Keratinocyte (primary cell): Measurements from ENCODE around the gene TPRA1. TPM values are rescaled to one million over a fixed set of nuclear protein-coding genes. Genes with fewer than 3 reads are reported as not detected.

Experiments
- DNase-seq: peaks from one replicate; pipeline ENCODE4 v3.0.0-alpha.2; 2011; ENCODE audit warnings: low read depth, missing footprints, low spot score
- FAIRE-seq: peaks from 2 replicates; lab custom pipeline; 2011; peaks lifted over from hg19 to GRCh38; lab: Jason Lieb, UNC
- H2AFZ ChIP-seq: 2 replicates; pipeline ENCODE4 v1.6.0; 2012; ENCODE audit warnings: low read length, control low read depth, inconsistent platforms; ENCODE audit not compliant: control insufficient read depth
- H3K27ac ChIP-seq: 2 replicates; pipeline ENCODE4 v1.5.1; 2011; ENCODE audit warnings: low read length; ENCODE audit not compliant: control insufficient read depth, insufficient read depth
- H3K27me3 ChIP-seq: 3 replicates; pipeline ENCODE4 v1.6.0; 2011; ENCODE audit warnings: low read length; ENCODE audit not compliant: control insufficient read depth, insufficient read depth; ENCODE audit errors: extremely low read depth
- H3K36me3 ChIP-seq, 2 experiments: 2 replicates in 1 of 2; 3 replicates in 1 of 2; pipeline ENCODE4 v1.5.1; 2011; ENCODE audit warnings: low read length in 2 of 2, mild to moderate bottlenecking in 1 of 2; ENCODE audit not compliant: control insufficient read depth in 2 of 2, insufficient read depth in 2 of 2; ENCODE audit errors: extremely low read depth in 1 of 2
- H3K4me1 ChIP-seq: 3 replicates; pipeline ENCODE4 v1.5.1; 2011; ENCODE audit warnings: low read length; ENCODE audit not compliant: control insufficient read depth, insufficient read depth; ENCODE audit errors: extremely low read depth
- H3K4me2 ChIP-seq: 3 replicates; pipeline ENCODE4 v1.6.0; 2011; ENCODE audit warnings: low read depth, low read length; ENCODE audit not compliant: control insufficient read depth, insufficient read depth; ENCODE audit errors: extremely low read depth
- H3K4me3 ChIP-seq, 3 experiments: fragments of 200-600 bp in 1 of 3; sonication (generic) in 1 of 3; 2 replicates in 2 of 3; 3 replicates in 1 of 3; pipeline ENCODE4 v1.5.1; 2011 to 2016; ENCODE audit warnings: low read length in 3 of 3, mild to moderate bottlenecking in 3 of 3, control low read depth in 2 of 3, inconsistent platforms in 1 of 3, low read depth in 1 of 3, mixed read lengths in 1 of 3, mixed run types in 1 of 3, moderate library complexity in 1 of 3; ENCODE audit not compliant: control insufficient read depth in 2 of 3, insufficient read depth in 2 of 3; ENCODE audit errors: extremely low read depth in 1 of 3
- H3K79me2 ChIP-seq: 2 replicates; pipeline ENCODE4 v1.6.0; 2012; ENCODE audit warnings: low read length; ENCODE audit not compliant: control insufficient read depth, insufficient read depth
- H3K9ac ChIP-seq: 3 replicates; pipeline ENCODE4 v1.6.0; 2011; ENCODE audit warnings: low read length; ENCODE audit not compliant: control insufficient read depth, insufficient read depth; ENCODE audit errors: extremely low read depth
- H3K9me1 ChIP-seq: 3 replicates; pipeline ENCODE4 v1.6.0; 2011; ENCODE audit warnings: low read length; ENCODE audit not compliant: control insufficient read depth, insufficient read depth; ENCODE audit errors: extremely low read depth
- H3K9me3 ChIP-seq: 2 replicates; pipeline ENCODE4 v1.5.1; 2012; ENCODE audit warnings: low read depth, low read length; ENCODE audit not compliant: control insufficient read depth
- H4K20me1 ChIP-seq: 3 replicates; pipeline ENCODE4 v1.6.0; 2011; ENCODE audit warnings: low read length; ENCODE audit not compliant: control insufficient read depth, insufficient read depth; ENCODE audit errors: extremely low read depth
- EZH2 ChIP-seq: IDR thresholded peaks from one replicate; pipeline ENCODE4 v1.6.1; 2012; ENCODE audit warnings: inconsistent platforms, mild to moderate bottlenecking, low read length, moderate library complexity
- dilution Hi-C: fragments of 300-500 bp; cut with MboI; formaldehyde crosslinking; loops from one replicate; pipeline ENCODE4 v1.7.0; 2020; ENCODE audit warnings: low sequenced_read_pairs; ENCODE audit not compliant: extremely low pct_ligation_motif_present
- polyA plus RNA-seq, 5 experiments: library from polyadenylated mRNA; depleted of rRNA in 3 of 5; stranded (reverse) in 3 of 5; stranded (forward) in 1 of 5; unstranded in 1 of 5; fragments of >200 nt; gene quantifications; 1 replicate in 1 of 5; 2 replicates in 3 of 5; 3 replicates in 1 of 5; pipeline versions ENCODE4 v1.2.1 to v1.2.3, GENCODE V29; 2011 to 2012; ENCODE audit warnings: missing spikeins in 2 of 5, low read depth in 1 of 5, low replicate concordance in 1 of 5
- TF ChIP-seq, protein P1 (sequence below), 3 experiments: IDR thresholded peaks in 1 of 3; conservative IDR thresholded peaks in 1 of 3; optimal IDR thresholded peaks in 1 of 3; 2 replicates in 2 of 3; 3 replicates in 1 of 3; pipeline versions ENCODE3 to v1.5.1; 2011; ENCODE audit warnings: low read length in 3 of 3, mild to moderate bottlenecking in 3 of 3, moderate library complexity in 2 of 3, control low read depth in 1 of 3, inconsistent platforms in 1 of 3; ENCODE audit not compliant: insufficient read depth in 2 of 3; ENCODE audit errors: extremely low read depth in 1 of 3

Gene TPRA1
- polyA plus RNA-seq, 1 donor (not counting 4 experiments of a cell fraction or from before 2014, with no cell fraction given), result 22.2 TPM

- Histone ChIP-seq H3K27ac (no peak overlapping the region), H2AFZ (no peak overlapping the region), H3K27me3 (no peaks in the 10 kb centered on the region), H4K20me1 (no peaks in the 10 kb centered on the region), H3K4me2 (no peak overlapping the region), H3K4me3 (no peak overlapping the region), H3K9ac (no peak overlapping the region), H3K36me3 (peaks cover 8 to 36% of the 10 kb centered on the region in 2 experiments), H3K79me2 (no peaks in the 10 kb centered on the region), H3K9me3 (no peaks in the 10 kb centered on the region), H3K9me1 (no peaks in the 10 kb centered on the region), H3K4me1 (no peaks in the 10 kb centered on the region)
- TF ChIP-seq, protein P1, sequence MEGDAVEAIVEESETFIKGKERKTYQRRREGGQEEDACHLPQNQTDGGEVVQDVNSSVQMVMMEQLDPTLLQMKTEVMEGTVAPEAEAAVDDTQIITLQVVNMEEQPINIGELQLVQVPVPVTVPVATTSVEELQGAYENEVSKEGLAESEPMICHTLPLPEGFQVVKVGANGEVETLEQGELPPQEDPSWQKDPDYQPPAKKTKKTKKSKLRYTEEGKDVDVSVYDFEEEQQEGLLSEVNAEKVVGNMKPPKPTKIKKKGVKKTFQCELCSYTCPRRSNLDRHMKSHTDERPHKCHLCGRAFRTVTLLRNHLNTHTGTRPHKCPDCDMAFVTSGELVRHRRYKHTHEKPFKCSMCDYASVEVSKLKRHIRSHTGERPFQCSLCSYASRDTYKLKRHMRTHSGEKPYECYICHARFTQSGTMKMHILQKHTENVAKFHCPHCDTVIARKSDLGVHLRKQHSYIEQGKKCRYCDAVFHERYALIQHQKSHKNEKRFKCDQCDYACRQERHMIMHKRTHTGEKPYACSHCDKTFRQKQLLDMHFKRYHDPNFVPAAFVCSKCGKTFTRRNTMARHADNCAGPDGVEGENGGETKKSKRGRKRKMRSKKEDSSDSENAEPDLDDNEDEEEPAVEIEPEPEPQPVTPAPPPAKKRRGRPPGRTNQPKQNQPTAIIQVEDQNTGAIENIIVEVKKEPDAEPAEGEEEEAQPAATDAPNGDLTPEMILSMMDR (optimal IDR thresholded peaks at IDR 0.05 in 1 of 3, IDR thresholded peaks at IDR 0.05 in 1 of 3, conservative IDR thresholded peaks at IDR 0.05 in 1 of 3; ENCODE audit: extremely low read depth in 1 of 3, insufficient read depth in 2 of 3, low read length in 3 of 3), result no peak
- no peak for TF ChIP-seq EZH2
- DNase-seq (no peak), FAIRE-seq (no peak)
- dilution Hi-C loops, result no loop called here
Measured at GRCh38 chr3:127613406-127613805, 22.9 kb upstream of the TPRA1 start.

- Histone ChIP-seq H3K9me1 (no peaks in the 10 kb centered on the region), H4K20me1 (no peaks in the 10 kb centered on the region), H3K9ac (no peak overlapping the region), H2AFZ (no peak overlapping the region), H3K4me2 (no peak overlapping the region), H3K27me3 (no peaks in the 10 kb centered on the region), H3K27ac (no peak overlapping the region), H3K36me3 (peaks cover 8 to 36% of the 10 kb centered on the region in 2 experiments), H3K4me3 (no peak overlapping the region), H3K4me1 (no peaks in the 10 kb centered on the region), H3K79me2 (no peaks in the 10 kb centered on the region), H3K9me3 (no peaks in the 10 kb centered on the region)
- no peak for FAIRE-seq
- no peak for TF ChIP-seq EZH2
- TF ChIP-seq, protein P1 (optimal IDR thresholded peaks at IDR 0.05 in 1 of 3, IDR thresholded peaks at IDR 0.05 in 1 of 3, conservative IDR thresholded peaks at IDR 0.05 in 1 of 3; ENCODE audit: extremely low read depth in 1 of 3, insufficient read depth in 2 of 3, low read length in 3 of 3), result no peak
- no peak for DNase-seq
- dilution Hi-C loops, result no loop called here
Measured at GRCh38 chr3:127612966-127613365, 22.4 kb upstream of the TPRA1 start.
